Keratinocyte (primary cell): ENCODE data around the gene PPA2. TPM values are rescaled to one million over a fixed set of nuclear protein-coding genes. Genes with fewer than 3 reads are reported as not detected.

Experiments
- DNase-seq: peaks from one replicate; pipeline ENCODE4 v3.0.0-alpha.2; 2011; ENCODE audit warnings: low read depth, missing footprints, low spot score
- FAIRE-seq: peaks from 2 replicates; lab custom pipeline; 2011; peaks lifted over from hg19 to GRCh38; lab: Jason Lieb, UNC
- H2AFZ ChIP-seq: 2 replicates; pipeline ENCODE4 v1.6.0; 2012; ENCODE audit warnings: low read length, control low read depth, inconsistent platforms; ENCODE audit not compliant: control insufficient read depth
- H3K27ac ChIP-seq: 2 replicates; pipeline ENCODE4 v1.5.1; 2011; ENCODE audit warnings: low read length; ENCODE audit not compliant: control insufficient read depth, insufficient read depth
- H3K27me3 ChIP-seq: 3 replicates; pipeline ENCODE4 v1.6.0; 2011; ENCODE audit warnings: low read length; ENCODE audit not compliant: control insufficient read depth, insufficient read depth; ENCODE audit errors: extremely low read depth
- H3K36me3 ChIP-seq, 2 experiments: 2 replicates in 1 of 2; 3 replicates in 1 of 2; pipeline ENCODE4 v1.5.1; 2011; ENCODE audit warnings: low read length in 2 of 2, mild to moderate bottlenecking in 1 of 2; ENCODE audit not compliant: control insufficient read depth in 2 of 2, insufficient read depth in 2 of 2; ENCODE audit errors: extremely low read depth in 1 of 2
- H3K4me1 ChIP-seq: 3 replicates; pipeline ENCODE4 v1.5.1; 2011; ENCODE audit warnings: low read length; ENCODE audit not compliant: control insufficient read depth, insufficient read depth; ENCODE audit errors: extremely low read depth
- H3K4me2 ChIP-seq: 3 replicates; pipeline ENCODE4 v1.6.0; 2011; ENCODE audit warnings: low read depth, low read length; ENCODE audit not compliant: control insufficient read depth, insufficient read depth; ENCODE audit errors: extremely low read depth
- H3K4me3 ChIP-seq, 3 experiments: fragments of 200-600 bp in 1 of 3; sonication (generic) in 1 of 3; 2 replicates in 2 of 3; 3 replicates in 1 of 3; pipeline ENCODE4 v1.5.1; 2011 to 2016; ENCODE audit warnings: low read length in 3 of 3, mild to moderate bottlenecking in 3 of 3, control low read depth in 2 of 3, inconsistent platforms in 1 of 3, low read depth in 1 of 3, mixed read lengths in 1 of 3, mixed run types in 1 of 3, moderate library complexity in 1 of 3; ENCODE audit not compliant: control insufficient read depth in 2 of 3, insufficient read depth in 2 of 3; ENCODE audit errors: extremely low read depth in 1 of 3
- H3K79me2 ChIP-seq: 2 replicates; pipeline ENCODE4 v1.6.0; 2012; ENCODE audit warnings: low read length; ENCODE audit not compliant: control insufficient read depth, insufficient read depth
- H3K9ac ChIP-seq: 3 replicates; pipeline ENCODE4 v1.6.0; 2011; ENCODE audit warnings: low read length; ENCODE audit not compliant: control insufficient read depth, insufficient read depth; ENCODE audit errors: extremely low read depth
- H3K9me1 ChIP-seq: 3 replicates; pipeline ENCODE4 v1.6.0; 2011; ENCODE audit warnings: low read length; ENCODE audit not compliant: control insufficient read depth, insufficient read depth; ENCODE audit errors: extremely low read depth
- H3K9me3 ChIP-seq: 2 replicates; pipeline ENCODE4 v1.5.1; 2012; ENCODE audit warnings: low read depth, low read length; ENCODE audit not compliant: control insufficient read depth
- H4K20me1 ChIP-seq: 3 replicates; pipeline ENCODE4 v1.6.0; 2011; ENCODE audit warnings: low read length; ENCODE audit not compliant: control insufficient read depth, insufficient read depth; ENCODE audit errors: extremely low read depth
- EZH2 ChIP-seq: IDR thresholded peaks from one replicate; pipeline ENCODE4 v1.6.1; 2012; ENCODE audit warnings: inconsistent platforms, mild to moderate bottlenecking, low read length, moderate library complexity
- dilution Hi-C: fragments of 300-500 bp; cut with MboI; formaldehyde crosslinking; loops from one replicate; pipeline ENCODE4 v1.7.0; 2020; ENCODE audit warnings: low sequenced_read_pairs; ENCODE audit not compliant: extremely low pct_ligation_motif_present
- polyA plus RNA-seq, 5 experiments: library from polyadenylated mRNA; depleted of rRNA in 3 of 5; stranded (reverse) in 3 of 5; stranded (forward) in 1 of 5; unstranded in 1 of 5; fragments of >200 nt; gene quantifications; 1 replicate in 1 of 5; 2 replicates in 3 of 5; 3 replicates in 1 of 5; pipeline versions ENCODE4 v1.2.1 to v1.2.3, GENCODE V29; 2011 to 2012; ENCODE audit warnings: missing spikeins in 2 of 5, low read depth in 1 of 5, low replicate concordance in 1 of 5
- TF ChIP-seq, protein P1 (sequence below), 3 experiments: IDR thresholded peaks in 1 of 3; conservative IDR thresholded peaks in 1 of 3; optimal IDR thresholded peaks in 1 of 3; 2 replicates in 2 of 3; 3 replicates in 1 of 3; pipeline versions ENCODE3 to v1.5.1; 2011; ENCODE audit warnings: low read length in 3 of 3, mild to moderate bottlenecking in 3 of 3, moderate library complexity in 2 of 3, control low read depth in 1 of 3, inconsistent platforms in 1 of 3; ENCODE audit not compliant: insufficient read depth in 2 of 3; ENCODE audit errors: extremely low read depth in 1 of 3

Gene PPA2
- polyA plus RNA-seq, 1 donor (not counting 4 experiments of a cell fraction or from before 2014, with no cell fraction given): 174 TPM

DNA sequence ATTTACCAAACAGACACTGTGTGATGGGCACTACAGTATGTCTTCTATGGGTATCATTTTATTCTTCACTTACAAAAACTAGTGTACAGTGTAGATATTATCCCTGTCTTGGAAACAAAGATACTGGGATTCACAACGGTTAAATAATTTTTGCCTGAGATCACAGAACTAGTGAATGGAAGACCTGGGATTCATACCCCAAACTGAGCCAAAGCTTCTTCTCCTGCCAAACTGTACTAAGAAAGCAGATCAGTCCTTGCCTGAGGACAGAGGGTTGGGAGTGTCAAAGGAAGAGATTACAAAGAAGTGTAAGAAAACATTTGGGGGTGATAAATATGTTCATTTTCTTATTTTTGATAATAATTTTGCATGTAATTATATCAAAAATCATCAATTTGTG lies 43.1 kb downstream of the PPA2 start:
- TF ChIP-seq EZH2: no peak
- TF ChIP-seq, protein P1, sequence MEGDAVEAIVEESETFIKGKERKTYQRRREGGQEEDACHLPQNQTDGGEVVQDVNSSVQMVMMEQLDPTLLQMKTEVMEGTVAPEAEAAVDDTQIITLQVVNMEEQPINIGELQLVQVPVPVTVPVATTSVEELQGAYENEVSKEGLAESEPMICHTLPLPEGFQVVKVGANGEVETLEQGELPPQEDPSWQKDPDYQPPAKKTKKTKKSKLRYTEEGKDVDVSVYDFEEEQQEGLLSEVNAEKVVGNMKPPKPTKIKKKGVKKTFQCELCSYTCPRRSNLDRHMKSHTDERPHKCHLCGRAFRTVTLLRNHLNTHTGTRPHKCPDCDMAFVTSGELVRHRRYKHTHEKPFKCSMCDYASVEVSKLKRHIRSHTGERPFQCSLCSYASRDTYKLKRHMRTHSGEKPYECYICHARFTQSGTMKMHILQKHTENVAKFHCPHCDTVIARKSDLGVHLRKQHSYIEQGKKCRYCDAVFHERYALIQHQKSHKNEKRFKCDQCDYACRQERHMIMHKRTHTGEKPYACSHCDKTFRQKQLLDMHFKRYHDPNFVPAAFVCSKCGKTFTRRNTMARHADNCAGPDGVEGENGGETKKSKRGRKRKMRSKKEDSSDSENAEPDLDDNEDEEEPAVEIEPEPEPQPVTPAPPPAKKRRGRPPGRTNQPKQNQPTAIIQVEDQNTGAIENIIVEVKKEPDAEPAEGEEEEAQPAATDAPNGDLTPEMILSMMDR (optimal IDR thresholded peaks at IDR 0.05 in 1 of 3, IDR thresholded peaks at IDR 0.05 in 1 of 3, conservative IDR thresholded peaks at IDR 0.05 in 1 of 3; ENCODE audit: extremely low read depth in 1 of 3, insufficient read depth in 2 of 3, low read length in 3 of 3): no peak
- Histone ChIP-seq H3K4me2 (no peak overlapping the region), H3K9me1 (no peaks in the 10 kb centered on the region), H3K79me2 (no peaks in the 10 kb centered on the region), H3K36me3 (peaks cover 6 to 8% of the 10 kb centered on the region in 2 experiments), H3K9me3 (no peaks in the 10 kb centered on the region), H4K20me1 (no peaks in the 10 kb centered on the region), H3K9ac (no peak overlapping the region), H3K27me3 (no peaks in the 10 kb centered on the region), H3K4me1 (no peaks in the 10 kb centered on the region), H3K27ac (no peak overlapping the region), H3K4me3 (no peak overlapping the region), H2AFZ (no peak overlapping the region)
- DNase-seq (no peak), FAIRE-seq (no peak)
- dilution Hi-C loops: no loop called here

DNA sequence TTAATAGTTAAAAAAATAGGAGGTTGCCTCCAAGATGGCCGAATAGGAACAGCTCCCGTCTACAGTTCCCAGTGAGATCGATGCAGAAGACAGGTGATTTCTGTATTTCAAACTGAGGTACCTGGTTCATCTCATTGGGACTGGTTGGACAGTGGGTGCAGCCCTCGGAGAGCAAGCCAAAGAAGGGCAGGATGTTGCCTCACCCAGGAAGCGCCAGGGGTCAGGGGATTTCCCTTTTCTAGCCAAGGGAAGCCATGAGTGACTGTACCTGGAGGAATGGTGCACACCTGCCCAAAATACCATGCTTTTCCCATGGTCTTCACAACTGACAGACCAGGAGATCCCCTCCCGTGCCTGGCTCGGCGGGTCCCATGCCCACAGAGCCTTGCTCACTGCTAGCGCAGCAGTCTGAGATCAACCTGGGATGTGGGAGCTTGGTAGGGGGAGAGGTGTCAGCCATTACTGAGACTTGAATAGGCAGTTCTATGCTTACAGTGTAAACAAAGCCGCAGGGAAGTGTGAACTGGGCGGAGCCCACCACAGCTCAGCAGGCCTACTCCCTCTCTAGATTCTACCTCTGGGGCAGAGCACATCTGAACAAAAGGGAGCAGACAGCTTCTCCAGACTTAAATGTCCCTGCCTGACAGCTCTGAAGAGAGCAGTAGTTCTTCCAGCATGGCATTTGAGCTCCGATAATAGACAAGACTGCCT lies 47.5 kb downstream of the PPA2 start:
- H3K27me3 ChIP-seq: no peaks in the 10 kb centered on the region
- H3K9me3 ChIP-seq: no peaks in the 10 kb centered on the region
- H3K4me2 ChIP-seq: no peak overlapping the region
- no peak overlapping the region for H2AFZ ChIP-seq
- no peak overlapping the region for H3K4me3 ChIP-seq
- H3K4me1 ChIP-seq: no peaks in the 10 kb centered on the region
- no peak for TF ChIP-seq EZH2
- TF ChIP-seq, protein P1 (optimal IDR thresholded peaks at IDR 0.05 in 1 of 3, IDR thresholded peaks at IDR 0.05 in 1 of 3, conservative IDR thresholded peaks at IDR 0.05 in 1 of 3; ENCODE audit: extremely low read depth in 1 of 3, insufficient read depth in 2 of 3, low read length in 3 of 3): no peak
- no peak overlapping the region for H3K27ac ChIP-seq
- H3K9ac ChIP-seq: no peak overlapping the region
- H3K9me1 ChIP-seq: no peaks in the 10 kb centered on the region
- H3K79me2 ChIP-seq: no peaks in the 10 kb centered on the region
- DNase-seq (no peak), FAIRE-seq (no peak)
- no peaks in the 10 kb centered on the region for H4K20me1 ChIP-seq
- dilution Hi-C loops: no loop called here
- peaks cover 5 to 6% of the 10 kb centered on the region in 2 experiments for H3K36me3 ChIP-seq
